Forelimb muscle (tissue), 1 donor: ENCODE measurements around the gene C5orf63. TPM values are rescaled to one million over a fixed set of nuclear protein-coding genes. Genes with fewer than 3 reads are reported as not detected.
"Not testable (repeated sequence)": the region's sequence is repeated elsewhere in the genome, so short reads cannot be mapped to it uniquely, and the experiment has no call there.

ENCODE experiments used
- DNase-seq: peaks from one replicate; pipeline ENCODE4 v3.0.0-alpha.2; 2013; ENCODE audit warnings: low read depth
- polyA plus RNA-seq: library from polyadenylated mRNA; unstranded; fragments of 120-200 nt; gene quantifications from one replicate; pipeline ENCODE4 v1.2.1, GENCODE V29; 2013; ENCODE audit not compliant: insufficient read length

C5orf63 gene
- polyA plus RNA-seq, 1 donor, result 6.4 TPM

- DNase-seq, result no peak
These were observed 1.2 kb upstream of the C5orf63 start for GRCh38 chr5:127074466-127074865.

GRCh38 chr5:127070243-127070642 is 3.1 kb downstream of the C5orf63 start:
- DNase-seq, result no peak

GRCh38 chr5:127068493-127069214 is 4.6 kb downstream of the C5orf63 start:
- no peak for DNase-seq

GRCh38 chr5:127066721-127067120 is 6.6 kb downstream of the C5orf63 start:
- DNase-seq, result no peak

- no peak for DNase-seq
These were observed 9.0 kb downstream of the C5orf63 start for GRCh38 chr5:127064253-127064840.

GRCh38 chr5:127063257-127063913 is 9.9 kb downstream of the C5orf63 start:
- DNase-seq, result no peak

- DNase-seq, result no peak
These were observed 11.3 kb downstream of the C5orf63 start for GRCh38 chr5:127061956-127062355.

GRCh38 chr5:127061537-127061936 is 11.8 kb downstream of the C5orf63 start:
- DNase-seq, result no peak

GRCh38 chr5:127060470-127060985 is 12.8 kb downstream of the C5orf63 start:
- DNase-seq, result no peak

- no peak for DNase-seq
These were observed 16.4 kb downstream of the C5orf63 start for GRCh38 chr5:127056896-127057295.

- DNase-seq, result no peak
These were observed 17.2 kb downstream of the C5orf63 start for GRCh38 chr5:127055880-127056653.

- not testable (repeated sequence) for DNase-seq
These were observed 19.8 kb downstream of the C5orf63 start for GRCh38 chr5:127053551-127053950.

GRCh38 chr5:127053049-127053448 is 20.3 kb downstream of the C5orf63 start:
- no peak for DNase-seq

- DNase-seq, result no peak
These were observed 21.7 kb downstream of the C5orf63 start for GRCh38 chr5:127051591-127051990.

GRCh38 chr5:127046343-127047072 is 26.8 kb downstream of the C5orf63 start:
- no peak for DNase-seq

- no peak for DNase-seq
These were observed 30.7 kb downstream of the C5orf63 start for GRCh38 chr5:127042593-127042992.

- DNase-seq, result no peak
These were observed 31.7 kb downstream of the C5orf63 start for GRCh38 chr5:127041571-127041970.

- DNase-seq, result no peak
These were observed 32.3 kb downstream of the C5orf63 start for GRCh38 chr5:127040796-127041520.

GRCh38 chr5:127038550-127038949 is 34.8 kb downstream of the C5orf63 start:
- DNase-seq, result no peak

GRCh38 chr5:127031863-127032232 is 41.5 kb downstream of the C5orf63 start:
- no peak for DNase-seq
